Trophoblast cell (in vitro differentiated cells and primary cell): Measurements from ENCODE around the gene MMP14.
A peak's percentile ranks its signal among the peaks of the same experiment; 100 is the strongest.

Experiments
- DNase-seq, 2 donors: peaks; one replicate each; pipeline ENCODE4 v3.0.0-alpha.2; 2016
- H2AFZ ChIP-seq: 2 replicates; pipeline ENCODE4 v1.6.1; 2013; ENCODE audit warnings: low read length, moderate library complexity, mild to moderate bottlenecking; ENCODE audit not compliant: insufficient read depth, poor library complexity
- H2AK5ac ChIP-seq: 2 replicates; pipeline ENCODE4 v1.6.1; 2013; ENCODE audit warnings: mild to moderate bottlenecking, low read length
- H2BK120ac ChIP-seq: 2 replicates; pipeline ENCODE4 v1.6.1; 2013; ENCODE audit warnings: low read length, mild to moderate bottlenecking, moderate library complexity; ENCODE audit not compliant: insufficient read depth, poor library complexity
- H2BK12ac ChIP-seq: 2 replicates; pipeline ENCODE4 v1.6.1; 2013; ENCODE audit warnings: mild to moderate bottlenecking, low read length, moderate library complexity
- H2BK5ac ChIP-seq: 2 replicates; pipeline ENCODE4 v1.6.1; 2013; ENCODE audit warnings: low read length, low read depth, moderate library complexity, mild to moderate bottlenecking; ENCODE audit not compliant: poor library complexity
- H3K14ac ChIP-seq: 2 replicates; pipeline ENCODE4 v1.6.1; 2013; ENCODE audit warnings: mild to moderate bottlenecking, low read length
- H3K18ac ChIP-seq: 2 replicates; pipeline ENCODE4 v1.6.1; 2013; ENCODE audit warnings: mild to moderate bottlenecking, low read length
- H3K23ac ChIP-seq: 2 replicates; pipeline ENCODE4 v1.6.1; 2013; ENCODE audit warnings: low read length
- H3K27ac ChIP-seq: 2 replicates; pipeline ENCODE4 v1.5.1; 2013; ENCODE audit warnings: low read depth, mild to moderate bottlenecking, inconsistent platforms, low read length, moderate library complexity
- H3K27me3 ChIP-seq: 2 replicates; pipeline ENCODE4 v1.6.1; 2013; ENCODE audit warnings: inconsistent platforms, mild to moderate bottlenecking, low read length, moderate library complexity; ENCODE audit not compliant: insufficient read depth
- H3K36me3 ChIP-seq, 2 experiments: 1 replicate in 1 of 2; 2 replicates in 1 of 2; pipeline ENCODE4 v1.6.1; 2013; ENCODE audit warnings: low read length in 2 of 2, mild to moderate bottlenecking in 2 of 2, moderate library complexity in 1 of 2; ENCODE audit not compliant: insufficient read depth in 2 of 2, control insufficient read depth in 1 of 2
- H3K4ac ChIP-seq: 2 replicates; pipeline ENCODE4 v1.6.1; 2013; ENCODE audit warnings: low read depth, mild to moderate bottlenecking, low read length, moderate library complexity
- H3K4me1 ChIP-seq, 2 experiments: 1 replicate in 1 of 2; 2 replicates in 1 of 2; pipeline ENCODE4 v1.6.1; 2013; ENCODE audit warnings: low read length in 2 of 2, mild to moderate bottlenecking in 2 of 2, moderate library complexity in 1 of 2; ENCODE audit not compliant: insufficient read depth in 2 of 2, control insufficient read depth in 1 of 2
- H3K4me2 ChIP-seq: 2 replicates; pipeline ENCODE4 v1.6.1; 2013; ENCODE audit warnings: inconsistent platforms, mild to moderate bottlenecking, low read length, moderate library complexity
- H3K4me3 ChIP-seq: 2 replicates; pipeline ENCODE4 v1.5.1; 2013; ENCODE audit warnings: mild to moderate bottlenecking, low read depth, low read length, inconsistent platforms
- H3K79me1 ChIP-seq: one replicate; pipeline ENCODE4 v1.6.1; 2013; ENCODE audit warnings: low read length
- H3K79me2 ChIP-seq: 2 replicates; pipeline ENCODE4 v1.6.1; 2013; ENCODE audit warnings: low read length, mild to moderate bottlenecking; ENCODE audit not compliant: control insufficient read depth, insufficient read depth, poor library complexity
- H3K9ac ChIP-seq: 2 replicates; pipeline ENCODE4 v1.6.1; 2013; ENCODE audit warnings: mild to moderate bottlenecking, low read length
- H3K9me3 ChIP-seq: 2 replicates; pipeline ENCODE4 v1.6.1; 2013; ENCODE audit warnings: low read depth, mild to moderate bottlenecking, control low read depth, inconsistent platforms, low read length; ENCODE audit not compliant: insufficient read depth
- H4K12ac ChIP-seq: 2 replicates; pipeline ENCODE4 v1.6.1; 2013; ENCODE audit warnings: low read depth, mild to moderate bottlenecking, low read length, moderate library complexity
- H4K8ac ChIP-seq: 2 replicates; pipeline ENCODE4 v1.6.1; 2013; ENCODE audit warnings: low read depth, mild to moderate bottlenecking, low read length, moderate library complexity
- H4K91ac ChIP-seq: one replicate; pipeline ENCODE4 v1.6.1; 2013; ENCODE audit warnings: low read depth, mild to moderate bottlenecking, low read length, moderate library complexity
- WGBS: extraction: QIAGEN DNeasy Blood & Tissue Kit; methylation state at CpG from one replicate; pipeline ENCODE4 v1.1.7; 2013; ENCODE audit warnings: missing lambda C conversion rate; ENCODE audit not compliant: insufficient read length, insufficient coverage; ENCODE audit errors: extremely low coverage; 5-methylcytosine and 5-hydroxymethylcytosine counted together

The MMP14 gene

DNA sequence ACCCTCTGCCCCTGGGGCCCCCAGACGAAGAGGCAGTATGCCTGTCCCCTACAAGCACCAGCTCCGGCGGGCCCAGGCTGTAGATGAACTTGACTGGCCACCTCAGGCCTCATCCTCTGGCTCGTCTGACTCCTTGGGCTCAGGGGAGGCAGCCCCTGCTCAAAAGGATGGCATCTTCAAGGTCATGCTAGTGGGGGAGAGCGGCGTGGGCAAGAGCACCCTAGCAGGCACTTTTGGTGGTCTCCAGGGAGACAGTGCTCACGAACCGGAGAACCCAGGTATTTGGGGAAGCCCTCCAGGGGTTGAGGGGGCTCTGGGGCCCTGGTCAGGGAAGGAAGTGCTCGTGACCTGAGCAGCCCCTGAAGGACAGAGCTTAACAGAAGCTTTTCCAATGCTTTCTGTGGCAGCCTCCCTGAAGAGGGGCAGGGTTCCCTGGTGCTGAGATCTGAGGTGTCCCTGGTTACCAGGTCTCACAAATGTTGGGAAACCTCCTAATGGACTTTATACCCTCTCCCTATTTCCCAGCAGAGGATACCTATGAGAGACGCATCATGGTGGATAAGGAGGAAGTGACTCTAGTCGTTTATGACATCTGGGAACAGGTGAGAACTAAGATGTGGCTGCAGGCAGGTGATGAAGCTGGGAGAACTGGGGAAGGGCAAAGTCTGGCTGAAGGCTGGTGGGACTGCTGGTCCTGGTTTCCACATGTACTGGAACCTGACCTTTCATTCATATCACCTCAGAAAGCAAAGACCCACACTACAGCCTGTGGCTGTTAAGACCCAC is 48.5 kb downstream of the MMP14 start:
- H2AFZ ChIP-seq, result no peak overlapping the region
- H3K36me3 ChIP-seq, result peaks cover 0 to 3% of the 10 kb centered on the region in 2 experiments
- no peak overlapping the region for H3K9ac ChIP-seq
- DNase-seq, result no peak
- H3K9me3 ChIP-seq, result no peaks in the 10 kb centered on the region
- no peaks in the 10 kb centered on the region for H3K79me2 ChIP-seq
- H2AK5ac ChIP-seq, result no peak overlapping the region
- no peak overlapping the region for H3K4ac ChIP-seq
- H2BK12ac ChIP-seq, result no peak overlapping the region
- no peaks in the 10 kb centered on the region for H3K27me3 ChIP-seq
- peaks cover 10% of the 10 kb centered on the region for H3K79me1 ChIP-seq
- H3K18ac ChIP-seq, result no peak overlapping the region
- H2BK5ac ChIP-seq, result no peak overlapping the region
- H4K91ac ChIP-seq, result no peak overlapping the region
- H4K12ac ChIP-seq, result no peak overlapping the region
- H3K4me2 ChIP-seq, result no peak overlapping the region
- no peak overlapping the region for H4K8ac ChIP-seq
- no peak overlapping the region for H3K27ac ChIP-seq
- WGBS, result no CpG with 5 or more reads among the region's 11 CpGs
- no peak overlapping the region for H2BK120ac ChIP-seq
- H3K14ac ChIP-seq, result no peak overlapping the region
- peaks cover 11 to 20% of the 10 kb centered on the region in 2 experiments for H3K4me1 ChIP-seq
- H3K23ac ChIP-seq, result no peak overlapping the region
- no peak overlapping the region for H3K4me3 ChIP-seq

DNA sequence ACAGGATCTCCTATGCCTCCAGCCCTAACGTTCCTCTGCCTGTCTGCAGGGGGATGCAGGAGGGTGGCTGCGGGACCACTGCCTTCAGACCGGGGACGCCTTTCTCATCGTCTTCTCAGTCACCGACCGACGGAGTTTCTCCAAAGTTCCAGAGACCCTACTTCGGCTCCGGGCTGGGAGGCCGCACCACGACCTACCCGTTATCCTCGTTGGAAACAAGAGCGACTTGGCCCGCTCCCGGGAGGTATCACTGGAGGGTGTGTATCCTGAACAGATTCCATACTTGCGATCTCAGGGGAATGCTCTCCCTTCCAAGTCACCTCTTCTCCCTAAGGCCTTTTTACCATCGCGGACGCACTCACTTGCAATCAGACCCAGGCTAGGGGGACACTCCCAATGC is 49.6 kb downstream of the MMP14 start:
- H3K79me2 ChIP-seq, result no peaks in the 10 kb centered on the region
- no peak overlapping the region for H3K4ac ChIP-seq
- no peak for DNase-seq
- H3K27me3 ChIP-seq, result no peaks in the 10 kb centered on the region
- H2BK12ac ChIP-seq, result no peak overlapping the region
- no peak overlapping the region for H3K14ac ChIP-seq
- H3K18ac ChIP-seq, result no peak overlapping the region
- H4K8ac ChIP-seq, result no peak overlapping the region
- no peak overlapping the region for H3K23ac ChIP-seq
- no peak overlapping the region for H2AFZ ChIP-seq
- H3K27ac ChIP-seq, result no peak overlapping the region
- no peaks in the 10 kb centered on the region for H3K9me3 ChIP-seq
- H4K91ac ChIP-seq, result no peak overlapping the region
- no peak overlapping the region for H3K9ac ChIP-seq
- no peak overlapping the region for H4K12ac ChIP-seq
- H3K4me3 ChIP-seq, result no peak overlapping the region
- no peak overlapping the region for H2BK120ac ChIP-seq
- no peak overlapping the region for H2AK5ac ChIP-seq
- peaks cover 11 to 20% of the 10 kb centered on the region in 2 experiments for H3K4me1 ChIP-seq
- no CpG with 5 or more reads among the region's 21 CpGs for WGBS
- H3K36me3 ChIP-seq, result peaks cover 0 to 3% of the 10 kb centered on the region in 2 experiments
- peak overlapping the region; percentile 75 for H3K4me2 ChIP-seq
- peaks cover 10% of the 10 kb centered on the region for H3K79me1 ChIP-seq
- H2BK5ac ChIP-seq, result no peak overlapping the region

DNA sequence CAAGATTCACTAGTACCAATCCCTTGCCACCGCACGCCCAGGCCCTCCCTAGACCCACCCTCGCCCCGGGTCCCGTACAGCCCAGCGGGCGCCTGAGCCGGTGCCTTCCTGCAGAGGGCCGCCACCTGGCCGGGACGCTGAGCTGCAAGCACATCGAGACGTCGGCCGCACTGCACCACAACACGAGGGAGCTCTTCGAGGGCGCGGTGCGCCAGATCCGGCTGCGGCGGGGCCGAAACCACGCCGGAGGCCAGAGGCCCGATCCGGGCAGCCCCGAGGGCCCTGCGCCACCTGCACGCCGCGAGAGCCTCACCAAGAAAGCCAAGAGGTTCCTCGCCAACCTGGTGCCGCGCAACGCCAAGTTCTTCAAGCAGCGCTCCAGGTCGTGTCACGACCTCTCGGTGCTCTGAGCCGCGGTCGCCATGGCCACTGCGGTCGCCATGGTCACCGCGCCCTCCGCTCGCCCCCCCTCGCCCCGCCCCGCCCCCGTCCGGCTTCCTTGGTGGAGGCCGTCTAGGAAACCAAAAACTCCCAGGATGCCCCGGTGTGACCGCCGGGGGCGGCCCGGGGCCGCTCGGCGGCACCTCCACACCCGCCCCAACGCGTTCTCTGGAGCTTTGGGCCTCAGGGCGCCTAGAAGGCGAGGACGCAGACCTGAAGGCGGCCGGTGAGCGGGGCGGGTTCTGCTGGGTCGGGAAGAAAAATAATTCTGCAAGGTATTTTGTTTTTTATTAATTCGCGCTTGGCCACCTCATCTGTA is 50.3 kb downstream of the MMP14 start:
- Histone ChIP-seq H3K4me1 (peaks cover 11 to 20% of the 10 kb centered on the region in 2 experiments), H3K36me3 (peaks cover 0 to 3% of the 10 kb centered on the region in 2 experiments), H2BK120ac (no peak overlapping the region), H3K14ac (peak overlapping the region; percentile 6), H2BK5ac (peak overlapping the region; percentile 28), H3K23ac (no peak overlapping the region), H3K27ac (peak overlapping the region; percentile 75), H3K4ac (no peak overlapping the region), H4K8ac (peak overlapping the region; percentile 88), H3K9ac (peak overlapping the region; percentile 76), H3K4me2 (peak overlapping the region; percentile 75), H2BK12ac (no peak overlapping the region), H4K12ac (peak overlapping the region; percentile 34), H2AFZ (peak overlapping the region; percentile 74), H2AK5ac (no peak overlapping the region), H3K4me3 (peak overlapping the region; percentile 76), H3K9me3 (no peaks in the 10 kb centered on the region), H3K27me3 (no peaks in the 10 kb centered on the region), H4K91ac (peak overlapping the region; percentile 79), H3K18ac (no peak overlapping the region), H3K79me2 (no peaks in the 10 kb centered on the region), H3K79me1 (peaks cover 10% of the 10 kb centered on the region)
- no CpG with 5 or more reads among the region's 77 CpGs for WGBS
- peak; percentile 74 to 82 for DNase-seq

DNA sequence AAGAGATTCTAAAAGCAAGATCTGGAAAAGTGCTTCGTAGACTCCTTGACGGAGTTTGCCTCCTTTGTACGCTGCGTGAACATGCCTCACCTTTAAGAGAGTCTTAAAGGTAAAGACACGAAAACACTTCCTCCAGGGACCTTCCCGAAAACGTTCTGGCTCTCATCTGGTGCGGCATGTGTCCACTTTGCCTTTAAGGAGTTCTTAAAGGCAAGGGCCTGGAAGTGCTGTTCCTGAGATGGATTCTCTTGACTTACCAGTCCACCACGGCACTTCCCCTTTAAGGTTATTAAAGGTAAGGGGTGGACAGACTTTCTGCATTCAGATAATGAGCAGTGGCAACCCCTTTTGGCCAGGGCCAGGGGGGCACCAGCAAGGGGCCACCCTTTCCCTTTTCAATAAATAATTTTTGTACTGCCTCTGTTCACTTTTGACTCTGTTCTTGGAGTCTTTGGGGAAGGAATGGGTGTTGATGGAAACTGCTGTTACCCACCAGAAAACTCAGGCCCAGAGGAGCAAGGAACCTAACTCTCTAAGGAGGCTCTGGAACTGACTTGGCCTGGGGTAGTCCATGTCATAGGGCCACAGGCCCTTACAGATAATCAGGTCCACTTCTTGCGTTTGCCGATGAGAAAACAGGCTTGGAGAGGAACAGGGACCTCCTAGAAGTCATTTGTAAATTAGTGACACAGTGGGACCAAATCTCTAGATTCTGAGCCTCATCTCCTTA is 51.0 kb downstream of the MMP14 start:
- Histone ChIP-seq H3K9ac (no peak overlapping the region), H3K18ac (no peak overlapping the region), H3K79me2 (no peaks in the 10 kb centered on the region), H2AFZ (no peak overlapping the region), H3K14ac (no peak overlapping the region), H4K91ac (peak overlapping the region; percentile 79), H3K79me1 (peaks cover 10% of the 10 kb centered on the region), H3K4ac (no peak overlapping the region), H3K9me3 (no peaks in the 10 kb centered on the region), H3K4me3 (peak overlapping the region; percentile 73), H3K36me3 (peaks cover 0 to 3% of the 10 kb centered on the region in 2 experiments), H2BK12ac (no peak overlapping the region), H2BK5ac (peak overlapping the region; percentile 28), H4K12ac (peak overlapping the region; percentile 26), H4K8ac (peak overlapping the region; percentile 88), H2BK120ac (no peak overlapping the region), H3K27ac (peak overlapping the region; percentile 75), H3K4me1 (peaks cover 11 to 17% of the 10 kb centered on the region in 2 experiments), H3K27me3 (no peaks in the 10 kb centered on the region), H2AK5ac (no peak overlapping the region), H3K4me2 (peak overlapping the region; percentile 73), H3K23ac (no peak overlapping the region)
- WGBS, result no CpG with 5 or more reads among the region's 11 CpGs
- DNase-seq, result peak; percentile 73 to 85
